GM12878 (cell line): ENCODE data around the gene AAMP. TPM values are rescaled to one million over a fixed set of nuclear protein-coding genes. Genes with fewer than 3 reads are reported as not detected.

ENCODE experiments used
- ATAC-seq: fragments of 200-7000 bp; cut with Tn5 transposase; 3 replicates; pipeline ENCODE4 v1.9.1; 2020; ENCODE audit warnings: mild to moderate bottlenecking, moderate library complexity
- BruUV-seq: library from RNA; stranded (reverse); fragments of 400-500 nt; replicated peaks from 2 replicates; lab custom pipeline; 2021; lab: Mats Ljungman, UMichigan
- CTCF ChIA-PET: fragments of 300-600 bp; sonication (Branson Sonifier 250); formaldehyde crosslinking; extraction: SDS; loops from one replicate; lab custom pipeline; 2021; ENCODE audit warnings: inconsistent platforms; lab: Yijun Ruan, JAX
- POLR2A ChIA-PET: fragments of 350-600 bp; formaldehyde crosslinking; extraction: SDS; loops from one replicate; lab custom pipeline; 2021; ENCODE audit warnings: inconsistent platforms; lab: Charles Lee
- RAD21 ChIA-PET: fragments of 300-600 bp; sonication (Branson Sonifier 250); formaldehyde crosslinking; loops from one replicate; lab custom pipeline; 2023; ENCODE audit warnings: antibody characterized with exemption; ENCODE audit not compliant: unreplicated experiment; lab: Charles Lee
- SMC1A ChIA-PET: fragments of 300-600 bp; sonication (Branson Sonifier 250); formaldehyde crosslinking; loops from one replicate; lab custom pipeline; 2023; ENCODE audit not compliant: unreplicated experiment, uncharacterized antibody; lab: Charles Lee
- DNase-seq: peaks from one replicate; pipeline ENCODE4 v3.0.0-alpha.2; 2011; ENCODE audit warnings: low read depth, low spot score
- FAIRE-seq: peaks from 3 replicates; lab custom pipeline; 2011; peaks lifted over from hg19 to GRCh38; lab: Jason Lieb, UNC
- H2AFZ ChIP-seq: 2 replicates; pipeline ENCODE4 v1.6.0; 2011; ENCODE audit warnings: low read depth, low read length, control low read depth; ENCODE audit not compliant: control insufficient read depth
- H3K27ac ChIP-seq: 2 replicates; pipeline ENCODE4 v1.5.1; 2011; ENCODE audit warnings: control low read depth; ENCODE audit not compliant: control insufficient read depth, insufficient read depth
- H3K27me3 ChIP-seq, 2 experiments: replicated peaks in 1 of 2; 2 replicates each; pipeline versions ENCODE4 v1.6.0 to v1.6.1; 2011; ENCODE audit warnings: low read length in 1 of 2; ENCODE audit not compliant: control insufficient read depth in 2 of 2, insufficient read depth in 2 of 2
- H3K36me3 ChIP-seq, 2 experiments: 2 replicates each; pipeline ENCODE4 v1.5.1; 2011; ENCODE audit warnings: low read length in 1 of 2; ENCODE audit not compliant: control insufficient read depth in 2 of 2, insufficient read depth in 2 of 2
- H3K4me1 ChIP-seq: 2 replicates; pipeline ENCODE4 v1.6.1; 2011; ENCODE audit warnings: mild to moderate bottlenecking, low read length, moderate library complexity, mixed read lengths; ENCODE audit not compliant: control insufficient read depth, insufficient read depth
- H3K4me2 ChIP-seq: 2 replicates; pipeline ENCODE4 v1.6.0; 2011; ENCODE audit warnings: control low read depth; ENCODE audit not compliant: control insufficient read depth, insufficient read depth
- H3K4me3 ChIP-seq: fragments of 200-600 bp; sonication (generic); 2 replicates; pipeline ENCODE4 v1.5.1; 2016
- H3K79me2 ChIP-seq: 2 replicates; pipeline ENCODE4 v1.6.0; 2011; ENCODE audit warnings: low read length; ENCODE audit not compliant: control insufficient read depth, insufficient read depth
- H3K9ac ChIP-seq: 2 replicates; pipeline ENCODE4 v1.8.0; 2011; ENCODE audit warnings: low read length, control low read depth, mixed read lengths; ENCODE audit not compliant: control insufficient read depth, insufficient read depth
- H3K9me3 ChIP-seq: replicated peaks from 3 replicates; pipeline ENCODE4 v1.5.1; 2011; ENCODE audit warnings: mild to moderate bottlenecking, low read length; ENCODE audit not compliant: control insufficient read depth, insufficient read depth
- H4K20me1 ChIP-seq: 2 replicates; pipeline ENCODE4 v1.6.0; 2011; ENCODE audit not compliant: control insufficient read depth, insufficient read depth
- ASH2L ChIP-seq: fragments of 300-600, 200-600 bp; sonication (generic); IDR thresholded peaks from 2 replicates; pipeline ENCODE4 v1.6.1; 2017; ENCODE audit warnings: low read depth, mild to moderate bottlenecking, borderline replicate concordance
- CHD2 ChIP-seq: IDR thresholded peaks from 2 replicates; pipeline ENCODE4 v1.6.1; 2011; ENCODE audit warnings: low read depth, low read length, improper control_type of control experiment, borderline replicate concordance
- CHD4 ChIP-seq: fragments of 200-600 bp; sonication (generic); IDR thresholded peaks from 2 replicates; pipeline ENCODE4 v1.6.1; 2016; ENCODE audit warnings: mild to moderate bottlenecking
- IKZF1 ChIP-seq: fragments of 450-650 bp; conservative IDR thresholded peaks from 2 replicates; pipeline ENCODE4 v1.6.1; 2017; ENCODE audit warnings: antibody characterized with exemption, mild to moderate bottlenecking
- POU2F2 ChIP-seq: IDR thresholded peaks from 3 replicates; pipeline ENCODE4 v1.6.1; 2011; ENCODE audit warnings: low read depth, mild to moderate bottlenecking, low read length, borderline replicate concordance
- RAD21 ChIP-seq: IDR thresholded peaks from 2 replicates; pipeline ENCODE4 v1.6.1; 2011; ENCODE audit warnings: mild to moderate bottlenecking, low read depth, low read length, moderate library complexity; ENCODE audit not compliant: insufficient read depth
- RAD51 ChIP-seq: fragments of 450-650 bp; IDR thresholded peaks from 2 replicates; pipeline ENCODE4 v1.6.1; 2016; ENCODE audit warnings: moderate library complexity, mild to moderate bottlenecking, inconsistent platforms
- SKIL ChIP-seq: fragments of 450-650 bp; IDR thresholded peaks from 2 replicates; pipeline ENCODE4 v1.6.1; 2017; ENCODE audit warnings: mild to moderate bottlenecking, low read depth, inconsistent platforms; ENCODE audit not compliant: poor library complexity, severe bottlenecking
- ZNF622 ChIP-seq: fragments of 450-650 bp; IDR thresholded peaks from 2 replicates; pipeline ENCODE4 v1.6.1; 2017; ENCODE audit warnings: mild to moderate bottlenecking, inconsistent platforms
- ZSCAN29 ChIP-seq: fragments of 450-650 bp; IDR thresholded peaks from 2 replicates; pipeline ENCODE4 v1.6.1; 2017; ENCODE audit warnings: mild to moderate bottlenecking, moderate library complexity
- WGBS: methylation state at CpG from one replicate; pipeline ENCODE4 v1.1.6; 2016; ENCODE audit warnings: low lambda C conversion rate; ENCODE audit not compliant: insufficient replicate concordance, insufficient coverage; ENCODE audit errors: missing lambda C conversion rate; 5-methylcytosine and 5-hydroxymethylcytosine counted together
- in situ Hi-C: fragments of 300-500 bp; cut with MboI; formaldehyde crosslinking; loops from 9 replicates; pipeline ENCODE4 v1.14.3; 2018; ENCODE audit warnings: mixed read lengths
- intact Hi-C: fragments of 100-400 bp; cut with micrococcal nuclease; formaldehyde crosslinking; loops from one replicate; pipeline ENCODE4 v1.14.2; 2022; ENCODE audit not compliant: unreplicated experiment
- polyA plus RNA-seq, 11 experiments: library from polyadenylated mRNA; depleted of rRNA in 4 of 11; unstranded in 6 of 11; stranded (reverse) in 5 of 11; fragments of >200 nt; fragmentation: Nextera tagmentation in 4 of 11; fragmentation: Illumina TruSeq in 1 of 11; extraction: Ambion mirVana in 4 of 11; extraction: Trizol in 1 of 11; gene quantifications; 1 replicate in 1 of 11; 2 replicates in 10 of 11; pipeline versions ENCODE4 v1.2.1 to v1.2.3, GENCODE V29; 2011 to 2016; ENCODE audit warnings: inconsistent platforms in 2 of 11, missing spikeins in 2 of 11, low read depth in 1 of 11
- total RNA-seq, 4 experiments: library from RNA; depleted of rRNA in 3 of 4; stranded (reverse); fragments of >200 nt in 3 of 4; fragmentation: Illumina TruSeq in 1 of 4; extraction: Trizol in 1 of 4; gene quantifications; 2 replicates each; pipeline versions ENCODE4 v1.2.1 to v1.2.3, GENCODE V29; 2013 to 2021
- TF ChIP-seq, protein P1 (sequence below): IDR thresholded peaks from 2 replicates; pipeline ENCODE4 v1.6.1; 2012; ENCODE audit warnings: low read depth, low read length, improper control_type of control experiment
- TF ChIP-seq, protein P2 (sequence below): IDR thresholded peaks from 2 replicates; pipeline ENCODE4 v1.6.1; 2012; ENCODE audit warnings: low read length, inconsistent platforms

AAMP gene
- total and polyA plus RNA-seq, 10 of the 15 experiments (the other 5 are each of a cell fraction or from before 2014, with no cell fraction given), result 4.4 to 140 (median 81.9) TPM

DNA sequence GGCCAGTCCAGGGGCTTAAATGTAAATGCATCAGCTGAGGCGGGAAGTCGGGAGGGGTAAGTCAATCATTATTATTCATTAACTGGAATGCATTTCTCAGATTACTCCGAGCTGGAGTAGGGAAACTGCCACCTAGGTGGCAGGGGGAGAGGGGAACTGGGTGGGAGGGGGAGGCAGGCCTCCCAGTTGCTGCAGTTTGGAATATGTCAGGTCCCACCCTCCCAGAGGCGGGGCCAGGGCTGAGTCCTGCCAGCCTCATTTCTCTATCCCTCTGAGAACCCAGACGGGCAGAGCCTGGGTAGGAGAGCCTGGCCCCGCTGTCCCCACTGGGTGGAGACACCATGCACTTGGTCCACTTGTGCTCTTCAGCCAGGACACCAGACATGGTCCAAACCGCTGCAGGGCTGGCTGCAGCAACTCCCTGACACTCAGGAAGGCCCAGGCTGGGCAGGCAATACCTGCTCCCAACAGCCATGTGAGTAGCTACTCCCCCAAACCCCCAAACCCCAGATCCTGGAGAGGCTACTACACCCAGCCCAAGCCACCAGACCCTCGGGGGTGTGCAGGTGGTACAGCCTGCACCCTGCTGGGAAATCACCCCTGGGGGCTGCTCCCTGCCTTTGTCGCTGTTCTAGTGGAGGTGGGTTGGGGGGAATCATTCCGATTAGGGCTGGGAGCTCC, 9.1 kb downstream of the AAMP start, which contains the start of gene GPBAR1:
Gene GPBAR1, plus strand, starts transcription at position 274 of the 681 bp plus-strand sequence. CDS start 1,710 bp downstream, outside the sequence.
- DNase-seq, result no peak
- no peak for TF ChIP-seq CHD2
- no peak for TF ChIP-seq RAD51
- TF ChIP-seq, protein P1, sequence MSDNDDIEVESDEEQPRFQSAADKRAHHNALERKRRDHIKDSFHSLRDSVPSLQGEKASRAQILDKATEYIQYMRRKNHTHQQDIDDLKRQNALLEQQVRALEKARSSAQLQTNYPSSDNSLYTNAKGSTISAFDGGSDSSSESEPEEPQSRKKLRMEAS, result no peak
- H3K27me3 ChIP-seq, result no peaks in the 10 kb centered on the region
- WGBS, result 55% methylated on average over 10 of the region's 10 CpGs
- no peaks in the 10 kb centered on the region for H3K9me3 ChIP-seq
- peaks cover 10 to 11% of the 10 kb centered on the region in 2 experiments for H3K36me3 ChIP-seq
- no peak; the same call in 2 of the 3 replicates for ATAC-seq
- RAD21 ChIA-PET, result interaction anchor here (1.0 kb wide), 1 partner anchor 9 kb away, joined by 4 read pairs; the partner anchor contains the start of genes AAMP and PNKD
- POLR2A ChIA-PET, result interaction anchor here (1.2 kb wide), 1 partner anchor 27 kb away, joined by 3 read pairs; no protein-coding TSS in a partner anchor
- SMC1A ChIA-PET, result interaction anchor here (0.6 kb wide), 1 partner anchor 73 kb away, joined by 3 read pairs; no protein-coding TSS in a partner anchor
- no peaks in the 10 kb centered on the region for H3K79me2 ChIP-seq
- H3K4me3 ChIP-seq, result no peak within 1 kb of the TSS
- in situ Hi-C loops, result no loop called here
- intact Hi-C loops, result no loop called here
- CTCF ChIA-PET, result interaction anchor here (1.0 to 4.7 kb wide), 3 partner anchors 11 to 73 kb away, joined by 3 to 22 read pairs (median 3); partner anchors contain the start of genes AAMP and PNKD
- H2AFZ ChIP-seq, result no peak within 1 kb of the TSS
- H4K20me1 ChIP-seq, result no peaks in the 10 kb centered on the region
- no peak for FAIRE-seq
- H3K27ac ChIP-seq, result peak within 1 kb of the TSS; percentile 10; the same call in 1 of the 2 replicates
- peaks cover 34% of the 10 kb centered on the region for H3K4me1 ChIP-seq
- H3K4me2 ChIP-seq, result no peak within 1 kb of the TSS; the same call in 1 of the 2 replicates
- BruUV-seq, result no TSS peak
- no peak within 1 kb of the TSS for H3K9ac ChIP-seq

DNA sequence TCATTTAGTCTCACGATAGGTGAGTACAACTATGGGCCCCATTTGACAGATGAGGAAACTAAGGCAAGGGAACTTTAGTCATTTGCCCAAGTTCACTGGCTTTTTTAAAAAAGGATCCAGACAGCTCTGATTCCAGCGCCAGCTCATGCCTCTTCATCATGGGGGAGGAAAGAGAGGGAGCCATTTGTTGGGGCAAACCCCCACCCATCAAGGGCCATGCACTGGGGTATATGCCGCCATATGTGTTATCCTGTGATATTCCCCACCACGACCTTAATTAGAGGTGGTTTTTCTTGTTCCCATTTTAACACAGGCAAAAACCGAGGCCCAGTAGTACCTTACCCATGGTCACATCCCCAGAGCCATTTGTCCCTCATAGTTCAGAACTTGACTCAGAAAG, 9.8 kb downstream of the AAMP start:
- ChIA-PET RAD21 (no interaction called here), POLR2A (no interaction called here), SMC1A (no interaction called here), CTCF (interaction anchor here (1.0 to 4.7 kb wide), 4 partner anchors 11 to 75 kb away, joined by 3 to 22 read pairs (median 4); partner anchors contain the start of genes AAMP and PNKD)
- Histone ChIP-seq H3K79me2 (no peaks in the 10 kb centered on the region), H3K36me3 (peaks cover 6 to 14% of the 10 kb centered on the region in 2 experiments), H2AFZ (no peak overlapping the region), H3K9ac (no peak overlapping the region), H3K4me2 (no peak overlapping the region), H3K9me3 (no peaks in the 10 kb centered on the region), H3K27me3 (no peaks in the 10 kb centered on the region), H4K20me1 (no peaks in the 10 kb centered on the region), H3K4me3 (no peak overlapping the region), H3K4me1 (peaks cover 34% of the 10 kb centered on the region), H3K27ac (no peak overlapping the region)
- no TSS peak for BruUV-seq
- WGBS, result 71% methylated on average over 5 of the region's 5 CpGs
- in situ Hi-C loops (no loop called here), intact Hi-C loops (no loop called here)
- ATAC-seq, result no peak
- DNase-seq, result no peak
- no peak for FAIRE-seq
- TF ChIP-seq RAD21 (no peak), SKIL (no peak), CHD4 (no peak), CHD2 (no peak), IKZF1 (no peak), ASH2L (no peak), ZNF622 (no peak), POU2F2 (no peak), ZSCAN29 (no peak)
- TF ChIP-seq, protein P2, sequence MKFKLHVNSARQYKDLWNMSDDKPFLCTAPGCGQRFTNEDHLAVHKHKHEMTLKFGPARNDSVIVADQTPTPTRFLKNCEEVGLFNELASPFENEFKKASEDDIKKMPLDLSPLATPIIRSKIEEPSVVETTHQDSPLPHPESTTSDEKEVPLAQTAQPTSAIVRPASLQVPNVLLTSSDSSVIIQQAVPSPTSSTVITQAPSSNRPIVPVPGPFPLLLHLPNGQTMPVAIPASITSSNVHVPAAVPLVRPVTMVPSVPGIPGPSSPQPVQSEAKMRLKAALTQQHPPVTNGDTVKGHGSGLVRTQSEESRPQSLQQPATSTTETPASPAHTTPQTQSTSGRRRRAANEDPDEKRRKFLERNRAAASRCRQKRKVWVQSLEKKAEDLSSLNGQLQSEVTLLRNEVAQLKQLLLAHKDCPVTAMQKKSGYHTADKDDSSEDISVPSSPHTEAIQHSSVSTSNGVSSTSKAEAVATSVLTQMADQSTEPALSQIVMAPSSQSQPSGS, result no peak
